ENCODE measurements around the gene IQUB.
"Not testable (repeated sequence)": the region's sequence is repeated elsewhere in the genome, so short reads cannot be mapped to it uniquely, and the experiment has no call there.

IQUB gene

DNA sequence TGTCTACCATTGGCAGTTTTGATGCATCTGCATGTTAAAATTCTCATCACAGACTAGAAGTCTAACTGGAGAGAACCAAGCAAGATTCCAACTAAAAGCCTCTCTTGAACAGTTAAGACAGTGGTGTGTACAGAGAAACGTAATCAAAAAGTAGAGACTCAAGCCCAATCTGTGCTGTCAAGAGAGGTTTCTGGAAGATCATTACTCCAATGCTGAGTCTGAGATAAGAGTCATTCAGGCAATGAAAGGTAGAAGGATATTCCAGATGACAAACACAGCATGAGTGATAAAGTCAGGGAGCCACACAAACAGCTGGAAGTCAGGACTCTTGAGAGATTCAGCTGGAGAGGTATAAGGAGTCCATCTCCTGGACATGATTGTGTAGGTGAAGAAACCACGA is 48.7 kb downstream of the IQUB start:
- DNase-seq (ENCODE audit: low read depth) = no peak

DNA sequence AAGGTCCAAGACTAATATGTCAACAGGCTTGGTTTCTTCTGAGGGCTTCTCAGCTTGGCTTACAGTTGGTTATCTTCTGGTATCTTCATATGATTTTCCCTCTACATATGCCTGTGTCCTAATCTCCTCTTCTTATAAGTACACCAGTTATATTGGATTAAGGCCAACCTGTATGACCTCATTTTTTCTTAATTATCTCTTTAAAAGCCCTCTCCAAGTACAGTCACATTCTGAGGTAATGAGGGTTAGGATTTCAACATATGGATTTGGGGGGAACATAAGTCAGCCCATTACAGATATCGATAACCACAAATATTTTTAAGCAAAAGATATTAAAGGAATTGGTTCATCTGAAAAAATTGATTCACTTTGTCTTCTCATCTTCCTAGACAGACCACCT is 49.2 kb downstream of the IQUB start:
- no peak for DNase-seq (ENCODE audit: low read depth)

DNA sequence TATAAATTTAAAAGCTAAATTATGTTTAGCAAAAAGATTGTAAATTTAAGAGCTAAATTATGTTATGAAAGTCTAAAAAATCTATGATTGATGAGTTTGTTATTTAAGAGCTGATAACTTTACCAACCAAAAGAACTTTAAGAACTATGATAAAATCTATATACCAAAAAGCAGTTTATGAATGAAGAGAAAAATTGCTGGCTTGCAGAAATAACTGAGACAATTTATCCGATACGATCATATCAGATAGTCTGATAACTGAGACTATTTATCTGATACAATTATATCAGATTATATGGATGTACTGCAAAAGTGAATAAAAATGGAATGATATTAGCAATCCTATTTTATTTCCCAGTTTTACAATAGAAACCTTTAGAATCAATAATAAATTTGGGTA is 50.2 kb downstream of the IQUB start:
- DNase-seq (ENCODE audit: low read depth) = no peak

DNA sequence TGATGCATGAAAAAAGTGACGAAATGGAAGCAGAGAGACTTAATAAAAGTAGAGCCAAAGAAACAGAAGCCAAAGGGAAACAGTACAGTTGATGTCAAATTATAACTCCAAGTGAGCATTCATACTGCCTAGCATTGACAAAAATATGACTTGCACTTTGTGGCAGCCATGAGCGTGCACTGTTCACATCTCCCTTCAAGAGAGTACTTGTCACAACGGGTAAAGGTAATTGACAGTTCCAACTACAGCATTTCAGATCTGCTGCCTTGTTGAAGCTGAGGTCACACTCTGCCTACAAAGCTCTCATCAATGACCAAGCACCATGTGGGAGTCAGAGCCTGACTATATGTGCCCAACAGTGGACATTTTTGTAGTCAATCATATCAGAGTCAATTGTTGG is 54.3 kb downstream of the IQUB start:
- no peak for DNase-seq (ENCODE audit: low read depth)

DNA sequence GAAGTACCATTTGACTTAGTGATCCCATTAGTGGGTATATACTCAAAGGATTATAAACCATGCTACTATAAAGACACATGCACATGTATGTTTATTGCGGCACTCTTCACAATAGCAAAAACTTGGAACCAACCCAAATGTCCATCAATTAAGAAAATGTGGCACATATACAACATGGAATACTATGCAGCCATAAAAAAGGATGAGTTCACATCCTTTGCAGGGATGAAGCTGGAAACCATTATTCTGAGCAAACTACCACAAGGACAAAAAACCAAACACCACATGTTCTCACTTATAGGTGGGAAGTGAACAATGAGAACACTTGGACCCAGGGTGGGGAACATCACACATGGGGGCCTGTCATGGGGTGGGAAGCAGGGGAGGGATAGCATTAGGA is 56.3 kb downstream of the IQUB start:
- DNase-seq (ENCODE audit: low read depth) = not testable (repeated sequence)

DNA sequence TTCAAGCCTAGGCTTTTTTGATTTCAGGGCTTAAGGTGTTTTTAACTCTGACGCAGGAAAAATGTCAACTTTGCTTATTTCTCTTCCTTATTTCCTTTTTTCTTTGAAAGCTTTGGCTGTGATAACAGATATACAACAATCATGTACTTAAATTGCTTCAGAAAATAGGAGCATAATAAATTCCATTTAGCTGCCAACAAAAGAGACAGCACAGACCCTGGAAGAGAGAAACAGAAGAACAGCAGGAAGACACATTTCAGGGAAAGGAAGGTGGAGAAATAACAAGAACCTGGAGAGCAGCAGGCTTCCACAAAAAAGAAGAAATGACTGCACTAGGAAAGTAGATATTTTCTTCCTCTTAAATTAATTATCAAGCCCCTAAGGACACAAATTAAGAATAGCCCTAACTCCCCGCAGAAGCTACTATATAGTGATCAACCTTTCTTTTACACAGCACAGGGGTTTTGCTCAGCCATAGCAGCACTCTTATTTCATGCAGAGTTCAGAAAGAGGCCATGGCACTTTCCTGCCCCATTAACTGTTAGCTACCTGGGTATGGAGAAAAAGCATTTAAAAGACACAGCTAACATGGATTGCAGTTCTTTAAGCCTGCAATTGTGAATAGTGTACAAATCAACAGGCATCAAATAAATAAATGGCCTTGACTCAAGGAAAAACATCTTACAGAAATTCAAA is 61.5 kb downstream of the IQUB start:
- no peak for DNase-seq (ENCODE audit: low read depth)

DNA sequence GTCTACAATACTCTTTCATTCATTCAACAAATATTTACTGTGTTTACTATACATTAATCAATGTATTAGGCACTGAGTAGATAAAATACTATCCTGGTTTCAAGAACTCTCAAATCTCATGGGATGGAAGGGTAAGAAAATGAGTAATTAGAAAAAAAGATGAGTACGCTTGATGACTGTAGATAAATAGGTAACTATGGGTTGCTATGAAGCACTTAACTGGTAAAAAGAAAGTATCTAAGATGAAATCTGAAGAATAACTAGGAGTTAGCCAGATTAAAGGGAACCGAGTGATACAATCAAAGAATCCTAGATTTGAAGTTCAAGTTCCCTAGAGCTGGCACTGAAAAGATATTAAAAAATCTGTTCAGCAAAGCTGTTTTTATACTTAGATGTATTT is 62.1 kb downstream of the IQUB start:
- DNase-seq (ENCODE audit: low read depth) = no peak

DNA sequence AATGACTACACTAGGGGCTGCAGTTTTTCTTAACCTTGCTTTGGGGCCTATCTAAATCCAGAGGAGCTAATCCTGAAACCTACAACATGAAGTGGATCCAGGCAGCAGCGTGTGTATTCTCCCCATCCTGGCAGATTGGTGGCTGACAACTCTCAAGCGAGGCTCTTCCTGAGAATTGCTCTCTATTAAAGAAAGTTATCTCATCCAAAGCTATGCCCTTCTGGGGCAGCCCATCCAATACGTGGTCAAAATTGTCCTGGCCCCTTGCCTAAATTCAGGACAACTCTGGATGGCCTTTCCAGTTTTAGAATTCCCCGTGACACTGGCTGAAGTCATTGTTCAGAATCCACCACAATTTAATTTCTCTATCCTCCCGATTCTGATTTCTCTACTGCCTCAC is 66.1 kb downstream of the IQUB start:
- no peak for DNase-seq (ENCODE audit: low read depth)

DNA sequence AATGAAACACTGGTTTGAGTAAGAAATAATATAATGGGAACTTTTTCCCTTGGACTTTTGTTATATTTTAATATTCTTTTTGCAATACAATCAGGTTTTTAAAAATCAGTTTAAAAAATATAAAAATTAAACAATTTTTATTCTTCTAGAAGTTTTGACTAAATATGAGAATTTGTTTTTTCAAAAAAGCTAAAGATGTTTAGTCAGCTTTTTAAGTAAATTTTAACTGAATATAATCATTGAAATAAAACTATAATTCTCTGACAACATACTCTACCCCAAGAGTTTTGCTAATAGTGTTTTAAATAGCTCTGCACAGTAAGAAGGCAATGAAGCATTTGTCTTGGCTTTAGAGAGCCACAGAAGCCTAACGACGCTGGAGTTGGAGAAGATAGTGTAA is 70.5 kb downstream of the IQUB start:
- DNase-seq (ENCODE audit: low read depth) = no peak

DNA sequence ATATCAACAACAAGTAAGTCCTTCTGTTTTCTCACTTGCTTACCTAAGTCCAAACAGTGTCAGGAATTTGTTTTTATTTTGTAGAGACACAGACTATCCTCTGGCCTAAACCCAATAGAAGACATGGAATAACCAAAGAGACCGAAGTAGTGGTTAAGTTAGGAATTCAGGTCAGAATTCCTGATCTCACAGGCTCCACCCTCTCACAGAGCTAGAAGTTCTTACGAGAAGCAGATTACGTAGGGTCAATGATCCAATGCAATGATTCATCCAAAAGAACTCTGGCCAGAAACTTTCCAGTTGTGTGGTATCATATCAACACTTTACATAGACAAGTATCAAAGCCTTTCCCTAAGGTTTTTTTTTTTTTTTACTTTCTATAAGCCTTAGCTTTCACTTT is 73.8 kb downstream of the IQUB start:
- no peak for DNase-seq (ENCODE audit: low read depth)

DNA sequence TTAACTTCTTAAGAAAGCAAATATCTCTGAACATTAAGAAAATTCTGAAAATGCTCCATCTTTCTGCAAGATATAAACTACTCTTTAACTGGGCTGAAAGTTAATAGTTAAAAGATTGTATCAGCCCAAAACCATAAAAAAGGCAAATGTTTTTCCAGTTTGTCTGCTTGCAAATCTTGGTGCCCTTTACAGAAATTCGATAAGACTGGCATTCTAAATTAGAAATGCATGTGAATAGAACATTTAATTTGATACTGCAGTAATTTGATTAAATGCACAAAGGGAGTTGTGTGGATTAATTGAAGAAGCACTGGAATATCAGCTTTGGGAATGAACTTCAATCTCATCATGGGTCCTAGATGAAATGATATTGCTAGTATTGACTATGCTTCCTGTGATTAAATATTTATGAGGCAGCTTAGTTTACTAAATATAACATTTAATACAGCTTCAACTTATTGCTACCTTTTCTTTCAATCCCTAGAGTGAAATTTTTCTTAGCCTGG is 78.4 kb downstream of the IQUB start:
- no peak for DNase-seq (ENCODE audit: low read depth)

DNA sequence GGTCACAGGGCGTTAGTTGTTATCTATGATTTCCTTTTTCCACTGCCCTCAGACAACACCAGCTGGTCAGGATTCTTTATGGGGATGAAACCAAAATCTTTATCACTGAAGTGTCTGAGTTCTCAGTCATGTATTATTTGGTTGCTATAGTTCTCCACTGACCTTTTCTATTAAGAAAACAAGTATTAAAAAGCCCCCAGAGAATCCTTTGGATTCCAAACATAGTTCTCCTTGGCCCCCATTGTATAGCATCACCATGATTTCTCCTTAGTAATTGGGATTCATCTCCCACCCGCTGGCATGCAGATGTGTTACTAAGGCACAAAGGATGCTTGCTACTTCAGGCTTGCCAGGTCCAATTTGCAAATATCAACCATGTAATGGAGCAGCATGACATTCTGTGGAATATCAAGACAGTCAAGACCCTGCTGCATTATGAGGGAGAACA is 94.3 kb downstream of the IQUB start:
- no peak for DNase-seq (ENCODE audit: low read depth)

DNA sequence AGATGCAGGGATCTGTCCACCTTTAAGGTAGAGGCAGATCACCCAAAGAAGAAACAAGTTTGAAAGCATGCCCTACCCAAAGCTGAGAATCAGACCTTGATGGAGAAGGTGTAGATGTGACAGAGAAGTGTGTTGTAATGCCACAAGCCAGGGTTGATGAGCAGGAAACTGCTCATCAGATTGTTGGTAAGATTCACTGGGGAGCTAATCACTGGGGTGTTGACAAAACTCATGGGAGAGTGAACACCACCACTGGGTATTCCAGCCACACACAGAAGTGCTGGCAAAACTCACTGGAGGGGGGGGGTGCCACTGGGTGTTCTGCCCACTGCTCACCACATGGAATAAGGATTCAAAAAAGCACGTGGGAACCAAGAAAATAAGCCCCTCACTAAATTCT is 95.2 kb downstream of the IQUB start:
- no peak for DNase-seq (ENCODE audit: low read depth)

DNA sequence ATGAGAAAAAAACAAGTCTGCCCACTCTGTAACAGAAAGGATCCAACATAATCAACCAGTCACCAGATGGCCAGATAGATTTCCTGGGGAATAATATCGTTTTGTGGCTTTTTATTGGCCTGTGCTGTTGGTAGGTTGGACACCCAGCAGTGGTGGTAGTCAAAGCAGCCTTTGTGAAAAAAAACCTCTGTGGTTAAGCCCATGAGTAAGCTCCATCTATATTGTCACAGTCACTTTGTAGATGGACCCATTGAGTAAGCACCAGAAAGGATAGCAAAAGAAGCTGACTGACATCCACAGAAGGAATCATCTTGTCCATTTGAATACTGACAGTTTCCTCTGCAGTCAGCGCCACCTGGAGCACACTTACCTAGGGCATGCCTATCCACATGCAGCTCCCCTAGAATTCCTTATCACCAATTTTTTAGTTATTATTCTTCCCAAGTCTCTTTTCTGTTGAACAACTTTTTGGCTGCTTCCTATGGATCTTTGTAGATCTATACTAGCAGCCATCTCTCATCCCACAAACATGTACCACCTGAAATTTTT is 96.9 kb downstream of the IQUB start:
- DNase-seq (ENCODE audit: low read depth) = no peak

DNA sequence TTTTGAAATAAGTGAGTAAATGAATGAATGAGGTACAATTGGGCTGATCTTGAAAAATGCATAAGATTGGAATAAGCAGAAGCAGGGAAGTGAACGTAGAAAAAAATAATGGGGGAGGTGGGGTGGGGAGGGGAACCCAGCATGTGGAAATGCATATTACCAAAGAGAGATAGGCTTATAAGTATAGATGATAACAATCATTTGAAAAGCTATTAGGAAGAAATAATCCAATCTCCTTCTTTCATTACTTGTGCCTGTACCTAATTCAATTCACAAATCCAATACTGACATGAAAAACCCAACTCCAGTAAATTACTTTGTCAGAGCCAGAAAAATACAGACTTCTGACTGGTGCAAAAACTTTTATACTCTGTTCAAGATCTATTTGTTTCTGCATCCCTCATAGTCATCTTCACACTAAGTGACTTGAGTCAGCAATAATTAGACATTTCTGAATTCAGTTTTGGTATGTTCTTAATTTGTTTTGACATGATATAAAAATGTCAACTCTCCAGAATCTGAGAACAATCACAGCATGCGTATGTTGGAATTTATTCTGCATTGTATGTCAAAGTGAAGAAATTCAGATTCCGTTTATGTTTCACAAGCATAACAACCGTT is 99.2 kb downstream of the IQUB start:
- DNase-seq (ENCODE audit: low read depth) = no peak

DNA sequence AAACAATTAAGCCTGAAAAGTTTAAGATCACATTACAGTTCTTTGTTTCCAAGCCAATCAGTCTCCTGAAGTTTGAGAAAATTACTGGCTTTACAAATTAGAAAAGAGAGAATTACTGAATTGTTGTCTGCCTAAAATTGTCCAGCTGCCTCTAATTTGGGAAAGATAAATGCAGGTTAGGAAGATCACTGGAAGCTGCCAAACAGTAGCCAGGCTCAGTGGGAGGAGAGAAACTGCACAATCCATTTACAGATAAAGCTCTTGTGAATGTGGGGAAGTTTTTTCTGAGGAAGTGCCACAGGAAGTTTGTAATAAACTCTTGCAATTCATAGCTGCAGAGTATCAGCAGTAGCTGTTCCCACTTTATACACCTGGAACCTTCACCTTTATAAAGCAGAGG is 100.7 kb downstream of the IQUB start:
- no peak for DNase-seq (ENCODE audit: low read depth)

DNA sequence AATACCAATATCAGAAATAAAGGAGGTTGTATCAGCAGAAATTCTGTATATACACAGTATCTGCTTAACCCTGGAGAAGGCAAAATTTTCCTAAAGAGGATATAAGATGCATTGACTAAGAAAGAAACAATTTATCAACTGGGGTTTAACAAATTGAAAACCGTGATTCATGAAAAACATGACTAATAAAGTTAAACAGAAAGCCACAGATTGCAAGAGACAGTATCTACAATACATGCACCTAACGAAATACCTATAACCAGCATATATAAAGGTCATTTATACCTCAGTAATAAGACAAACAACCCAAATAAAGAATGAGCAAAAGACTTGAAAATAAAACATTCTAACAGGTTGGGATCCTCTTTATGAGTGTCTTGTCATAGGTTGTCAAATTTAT is 101.8 kb downstream of the IQUB start:
- no peak for DNase-seq (ENCODE audit: low read depth)

DNA sequence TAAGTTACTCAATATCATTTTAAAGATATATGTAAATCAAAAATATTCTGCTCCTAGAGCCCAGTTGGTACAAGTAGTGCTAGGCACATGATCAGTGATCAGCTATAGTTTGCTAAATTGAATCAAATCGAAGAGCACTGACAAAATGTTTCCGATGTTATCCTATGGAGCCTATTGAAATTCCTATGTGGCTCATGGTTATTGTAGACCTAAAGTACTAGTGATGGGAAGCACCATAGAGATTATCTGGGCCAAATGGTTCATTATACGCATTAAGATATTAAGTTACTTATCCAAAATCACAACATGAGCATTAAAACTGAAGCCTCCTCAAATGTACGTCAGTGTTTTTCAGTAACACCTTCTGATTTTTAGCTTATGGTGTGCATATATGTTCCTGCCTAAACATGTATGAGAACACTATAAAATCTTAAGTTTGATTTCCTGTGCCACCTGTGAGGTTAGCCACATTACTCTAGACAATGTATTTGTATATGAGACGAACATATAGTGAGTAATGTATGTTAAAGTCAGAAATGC is 103.2 kb downstream of the IQUB start:
- no peak for DNase-seq (ENCODE audit: low read depth)

DNA sequence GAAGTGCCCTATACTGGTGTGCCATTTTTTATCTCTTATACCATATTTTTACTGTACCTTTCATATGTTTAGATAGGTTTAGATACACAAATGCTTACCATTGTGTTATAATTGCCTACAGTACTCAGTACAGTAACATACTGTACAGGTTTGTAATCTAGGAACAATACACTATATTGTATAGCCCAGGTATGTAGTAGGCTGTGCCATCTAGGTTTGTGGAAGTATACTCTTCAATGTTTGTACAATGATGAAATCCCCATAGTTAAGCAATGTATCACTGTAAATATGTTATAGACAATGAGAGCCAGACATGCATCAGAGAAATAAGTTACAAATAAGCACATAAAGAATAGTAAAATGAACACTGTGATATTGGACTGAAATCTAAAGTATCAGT is 109.1 kb downstream of the IQUB start:
- DNase-seq (ENCODE audit: low read depth) = no peak

DNA sequence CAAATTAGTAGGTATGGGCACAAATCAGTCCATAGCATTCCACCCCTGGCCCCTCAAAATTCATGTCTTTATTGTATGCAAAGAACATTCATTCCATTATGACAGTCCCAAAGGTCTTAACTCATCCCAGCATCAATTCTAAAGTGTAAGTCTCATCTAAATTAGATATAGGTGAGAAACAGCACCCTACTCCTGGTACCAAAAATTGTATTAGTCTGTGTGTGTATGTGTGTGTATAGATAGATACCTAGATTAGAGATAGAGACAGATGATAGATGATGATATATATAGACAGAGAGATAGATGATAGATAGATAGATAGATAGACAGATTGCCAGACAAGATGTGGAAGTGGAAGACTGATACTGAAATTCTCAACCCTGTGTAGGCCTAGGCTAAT is 109.9 kb downstream of the IQUB start:
- DNase-seq (ENCODE audit: low read depth) = no peak

DNA sequence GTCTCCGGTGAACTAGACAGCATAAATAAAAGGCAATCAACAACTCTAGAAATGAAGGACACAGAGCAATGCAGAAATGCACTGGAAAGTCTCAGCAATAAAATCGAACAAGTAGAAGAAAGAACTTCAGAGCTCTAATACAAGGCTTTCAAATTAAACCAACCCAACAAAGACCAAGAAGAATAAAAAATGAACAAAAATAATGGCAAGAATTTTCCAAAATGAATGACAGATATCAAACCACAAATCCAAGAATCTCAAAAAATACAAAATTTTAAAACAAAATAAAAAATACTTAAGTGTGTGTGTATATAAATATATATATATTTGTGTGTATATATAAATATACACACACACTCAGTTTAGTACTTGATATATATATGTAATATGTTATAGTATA is 110.8 kb downstream of the IQUB start:
- DNase-seq (ENCODE audit: low read depth) = no peak

DNA sequence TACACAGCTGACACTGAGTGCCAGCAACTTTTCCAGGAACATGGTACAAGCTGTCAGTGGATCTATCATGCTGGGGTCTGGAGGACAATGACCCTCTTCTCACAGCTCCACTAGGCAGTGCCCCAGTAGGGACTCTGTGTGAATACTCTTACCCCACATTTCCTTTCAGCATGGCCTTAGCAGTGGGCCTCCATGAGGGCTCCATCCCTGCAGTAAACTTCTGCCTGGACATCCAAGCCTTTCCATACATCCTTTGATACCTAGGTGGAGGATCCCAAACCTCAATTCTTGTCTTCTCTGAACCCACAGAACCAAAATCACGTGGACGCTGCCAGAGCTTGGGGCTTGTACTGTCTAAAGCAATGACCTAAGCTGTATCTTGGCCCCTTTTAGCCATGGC is 116.8 kb downstream of the IQUB start:
- no peak for DNase-seq (ENCODE audit: low read depth)

DNA sequence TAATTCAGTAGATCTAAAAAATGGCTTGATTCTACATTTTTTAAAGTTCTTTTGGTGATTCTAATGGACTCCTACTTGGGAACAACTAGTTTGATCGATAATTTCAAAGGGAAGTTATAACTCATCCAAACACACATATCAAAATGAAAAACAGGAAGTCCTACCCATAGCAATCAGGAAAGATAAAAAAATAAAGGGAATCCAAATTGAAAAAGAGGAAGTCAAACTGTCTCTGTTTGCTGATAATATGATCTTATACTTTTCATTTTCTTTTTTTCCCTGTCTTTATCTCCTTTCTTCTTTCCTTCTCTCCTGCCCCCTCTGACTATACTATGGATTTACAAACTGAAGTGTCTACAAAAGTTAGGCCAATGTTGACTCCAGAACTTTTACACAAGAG is 118.8 kb downstream of the IQUB start:
- no peak for DNase-seq (ENCODE audit: low read depth)

All from stimulated activated CD8-positive, alpha-beta memory T cell treated with anti-CD3 and anti-CD28 coated beads, Interleukin-15, amount 100 ng/mL, for 24 hours (primary cell).